NCI-H446 treated with DMSO at 0.1 percent for 48 hours (cell line): ENCODE measurements around the gene CGA.
A peak's percentile ranks its signal among the peaks of the same experiment; 100 is the strongest.

Experiments used
- DNase-seq: peaks from one replicate; lab custom pipeline; 2025; lab: John Stamatoyannopoulos, UW

The CGA gene

DNA sequence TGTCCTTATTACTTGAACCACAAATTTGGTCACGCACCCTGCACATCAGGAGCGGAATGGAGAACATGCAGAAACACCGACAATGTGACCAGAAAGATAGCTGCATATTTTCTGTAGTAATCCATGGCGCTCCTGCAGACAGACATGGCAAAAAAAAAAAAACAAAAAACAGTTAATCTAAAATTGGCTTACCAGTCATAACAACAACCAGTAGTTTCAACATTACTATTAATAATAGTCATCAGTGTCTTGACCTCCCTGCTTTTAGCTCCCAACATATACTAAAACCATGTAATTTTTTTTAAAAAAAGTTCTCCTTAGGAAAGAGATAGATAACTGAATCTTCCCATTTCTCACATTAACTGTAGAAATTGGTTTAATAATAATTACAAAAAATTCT lies 6.8 kb downstream of the CGA start:
- DNase-seq = no peak

DNA sequence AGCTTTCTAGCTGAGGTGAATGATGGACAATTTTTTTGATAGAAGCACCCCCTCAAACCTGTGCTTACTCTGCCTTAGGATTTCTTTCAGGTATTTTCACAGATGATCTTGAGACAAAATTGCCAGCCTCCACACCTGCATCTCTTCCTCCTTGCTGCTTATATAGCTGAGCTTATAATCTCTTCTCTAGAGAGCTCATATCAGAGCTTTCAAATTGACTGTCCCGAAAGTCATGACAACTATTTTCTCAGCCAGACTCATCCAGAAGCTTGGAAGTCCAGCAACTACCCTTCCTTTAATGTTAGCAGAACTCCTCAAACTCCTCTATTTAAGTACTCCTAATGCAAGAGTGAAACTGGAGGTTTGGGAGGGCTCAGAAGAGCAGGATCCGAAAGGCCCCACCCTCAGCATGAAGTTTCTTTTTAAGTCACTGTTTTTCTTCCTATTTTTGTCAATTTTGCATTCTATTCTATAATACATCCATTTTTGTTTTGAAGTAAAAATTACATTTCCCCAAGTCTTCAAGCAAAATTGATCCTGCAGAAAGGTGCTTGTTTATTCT lies 12.7 kb downstream of the CGA start:
- no peak for DNase-seq

DNA sequence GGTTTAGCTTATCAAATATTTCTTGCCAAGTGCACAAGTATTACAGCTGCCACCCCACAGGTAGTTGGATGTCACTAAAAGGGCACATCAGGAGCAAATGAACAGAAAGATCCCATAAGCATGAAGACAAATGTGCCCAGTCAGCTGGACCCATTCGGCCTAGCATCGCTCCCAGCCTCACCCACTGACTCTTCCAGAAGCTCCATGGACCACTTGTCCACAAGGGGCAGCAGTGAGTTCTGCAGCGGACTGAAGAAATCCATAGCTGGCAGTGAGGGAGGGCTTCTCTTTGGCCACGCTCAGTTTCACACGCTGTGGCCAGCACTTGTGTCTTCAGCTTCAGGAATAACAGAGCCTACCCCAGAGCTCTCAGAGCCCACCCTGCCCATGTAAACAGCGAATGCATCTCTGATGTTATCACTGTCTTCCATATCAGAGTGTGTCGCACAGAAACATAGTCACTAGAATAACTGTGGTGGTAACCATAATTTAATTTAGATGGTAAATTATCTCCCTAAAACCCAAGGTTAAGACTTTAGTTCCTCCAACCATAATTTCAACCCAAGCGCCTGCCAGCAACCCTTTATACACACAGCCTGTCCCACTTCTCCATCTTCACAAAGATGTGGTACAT lies 15.8 kb downstream of the CGA start:
- peak; percentile 3 for DNase-seq

DNA sequence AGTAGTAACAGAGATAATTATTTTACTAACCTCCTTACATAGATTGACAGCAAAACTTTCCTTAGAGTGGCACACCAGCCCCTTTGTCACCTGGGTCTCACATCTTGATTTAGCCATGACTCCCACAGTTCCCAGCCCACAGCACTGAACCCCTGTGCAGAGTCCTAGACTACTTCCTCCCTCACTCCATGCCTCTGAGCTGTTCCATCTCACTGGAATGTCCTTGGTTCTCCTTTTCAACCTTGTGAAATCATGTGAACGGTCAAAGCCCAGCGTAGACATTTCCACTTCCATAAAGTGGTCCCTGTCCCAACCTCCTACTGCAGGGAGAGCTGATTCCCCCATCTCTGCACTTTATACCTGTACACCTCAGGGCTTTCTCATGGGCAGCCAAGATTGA lies 19.7 kb downstream of the CGA start:
- no peak for DNase-seq

DNA sequence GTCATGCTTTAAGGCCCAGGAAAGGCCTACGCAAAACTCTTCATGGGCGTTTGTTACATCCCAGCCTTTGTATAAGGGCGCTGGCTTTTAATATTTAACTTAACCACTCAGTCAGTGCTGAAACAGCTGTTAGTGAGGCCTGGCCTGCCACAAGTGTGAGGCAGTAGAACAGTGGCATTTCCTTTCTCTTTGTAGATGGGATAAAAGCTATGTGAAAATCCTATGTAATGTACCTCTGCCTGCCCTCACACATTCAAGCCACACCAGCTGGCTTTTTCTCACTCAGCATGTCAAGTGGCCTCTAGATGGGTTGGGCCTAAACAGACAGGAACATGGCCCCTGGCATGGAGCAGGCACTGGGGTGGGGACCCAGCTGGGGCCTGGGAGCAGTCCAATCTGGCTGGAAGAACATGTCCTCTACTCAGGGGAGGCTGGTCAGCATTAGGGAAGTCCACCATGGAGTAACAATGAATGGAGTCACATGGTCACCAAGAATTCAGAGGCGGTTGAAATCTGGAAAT lies 20.7 kb downstream of the CGA start:
- no peak for DNase-seq

DNA sequence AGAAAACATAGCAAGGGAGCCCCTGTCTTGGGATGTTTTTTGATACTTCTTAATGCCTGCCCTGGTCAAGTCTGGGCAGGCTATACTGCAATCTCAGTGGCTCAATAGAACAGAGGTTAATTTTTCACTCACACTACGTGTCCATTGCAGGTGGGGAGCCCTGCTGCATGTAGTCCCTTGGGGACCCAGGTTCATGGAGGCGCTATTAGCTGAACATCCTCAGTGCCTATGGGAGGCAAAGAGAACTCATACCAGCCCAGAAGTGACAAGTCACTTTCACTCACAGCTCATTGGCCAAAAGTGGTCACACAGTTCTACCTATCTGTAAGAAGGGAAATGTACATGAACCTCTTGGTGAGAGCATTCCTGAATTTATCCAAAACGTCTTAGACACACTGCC lies 23.2 kb downstream of the CGA start:
- DNase-seq = no peak

DNA sequence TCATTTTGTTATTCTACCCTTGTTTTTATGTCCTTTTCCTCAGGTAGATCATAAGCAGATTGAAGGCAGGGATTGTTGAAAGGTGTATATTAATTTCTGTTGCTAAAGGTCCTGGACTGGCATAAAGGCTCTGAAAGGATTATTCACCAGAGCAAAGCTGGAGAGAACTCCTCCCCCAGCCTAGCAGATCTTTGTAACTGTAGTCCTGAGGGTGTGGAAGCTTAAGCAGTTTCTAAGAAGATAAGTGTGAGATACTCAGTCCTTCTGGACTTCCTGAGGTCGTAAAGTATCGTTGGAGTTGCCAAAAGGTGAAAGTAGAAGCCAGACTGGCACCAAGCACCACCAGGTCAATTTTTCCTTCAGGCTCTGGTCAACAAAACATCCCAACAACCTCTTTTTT lies 24.2 kb downstream of the CGA start:
- no peak for DNase-seq

DNA sequence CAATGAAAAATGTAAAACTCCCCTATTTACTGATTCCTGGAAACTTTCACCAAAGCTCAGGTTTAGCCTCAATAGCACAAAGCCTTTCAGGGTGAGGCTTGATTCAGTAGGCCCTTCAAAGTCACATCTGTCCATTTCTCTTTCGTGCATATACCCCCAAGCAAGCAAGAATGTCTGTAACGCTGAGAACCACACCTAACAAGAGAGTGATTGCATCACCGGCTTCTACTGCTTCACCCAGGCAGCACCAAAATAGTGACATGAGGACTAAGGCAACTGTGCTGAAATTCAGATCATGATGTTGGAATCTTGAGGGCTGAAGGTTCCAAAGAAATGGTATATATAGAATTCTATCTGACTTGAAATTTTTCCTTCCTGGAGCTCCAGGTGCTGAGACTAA lies 26.1 kb downstream of the CGA start:
- no peak for DNase-seq

DNA sequence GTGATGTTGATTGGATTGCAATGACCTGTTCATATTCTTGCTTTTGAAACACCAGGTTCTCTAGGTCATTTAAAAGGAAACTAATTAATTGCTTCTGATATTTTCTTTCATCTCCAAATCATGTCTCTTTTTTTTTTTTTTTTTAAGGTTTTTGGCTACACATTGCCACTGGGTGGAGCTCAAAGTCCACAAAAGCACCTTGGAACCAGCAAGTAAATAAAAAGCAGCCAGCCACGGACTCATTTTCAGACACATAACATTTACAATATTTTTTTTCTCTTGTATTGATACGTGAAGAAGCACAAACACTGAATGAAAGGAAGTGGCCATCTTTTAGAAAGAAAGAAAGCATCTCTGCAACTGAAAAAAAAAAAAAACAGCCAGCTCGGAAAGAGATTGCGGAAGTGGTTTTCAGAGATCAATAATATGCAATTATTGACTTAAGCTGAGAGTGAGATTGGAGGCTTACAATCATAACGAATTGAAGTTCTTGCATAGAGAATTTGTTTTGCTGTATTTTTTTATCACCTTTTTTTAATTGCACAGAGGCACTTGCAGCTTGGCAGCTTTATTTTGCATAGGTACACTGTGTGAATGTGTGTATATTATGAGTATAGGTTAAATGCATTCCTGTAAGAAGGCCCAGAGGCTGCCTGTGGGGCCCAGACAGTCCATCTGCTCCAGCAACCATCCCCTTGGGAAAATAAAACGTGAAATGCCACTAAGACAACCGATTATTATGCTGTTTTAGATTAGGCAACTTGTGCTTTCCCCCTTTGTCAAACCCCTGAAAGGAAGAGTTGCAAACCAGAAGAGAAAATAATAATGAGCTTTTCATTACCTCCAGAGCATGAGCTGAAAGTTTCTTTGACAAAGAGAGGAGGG lies 28.2 kb downstream of the CGA start:
- peak; percentile 24 for DNase-seq

DNA sequence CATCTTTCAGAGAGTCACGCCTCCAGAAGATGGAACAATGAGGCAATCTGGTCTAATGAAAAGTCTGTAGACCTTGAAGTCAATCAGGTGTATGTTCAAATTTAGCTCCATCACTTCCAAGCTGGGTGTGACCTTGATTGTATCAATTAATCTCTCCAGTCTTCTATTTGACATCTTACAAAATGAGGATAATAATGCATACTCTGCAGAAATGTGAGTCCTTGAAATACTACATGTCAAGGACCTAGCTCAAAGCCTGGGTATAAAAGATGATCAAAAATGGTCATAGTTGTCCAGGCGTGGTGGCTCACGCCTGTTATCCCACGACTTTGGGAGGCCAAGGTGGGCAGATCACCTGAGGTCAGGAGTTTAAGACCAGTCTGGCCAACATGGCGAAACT lies 29.8 kb downstream of the CGA start:
- no peak for DNase-seq

DNA sequence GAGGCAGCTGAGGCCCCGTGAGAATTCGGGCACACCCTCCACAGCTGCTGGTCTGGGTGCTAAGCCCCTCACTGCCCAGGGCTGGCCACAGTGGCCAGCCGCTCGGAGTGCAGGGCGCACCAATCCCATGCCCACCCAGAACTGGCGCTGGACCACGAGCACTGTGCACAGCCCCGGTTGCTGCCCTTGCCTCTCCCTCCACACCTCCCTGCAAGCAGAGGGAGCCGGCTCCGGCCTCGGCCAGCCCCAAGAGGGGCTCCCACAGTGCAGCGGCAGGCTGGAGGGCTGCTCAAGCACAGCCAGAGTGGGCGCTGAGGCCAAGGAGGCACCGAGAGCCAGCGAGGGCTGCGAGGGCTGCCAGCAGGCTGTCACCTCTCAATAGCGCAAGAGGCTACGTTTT lies 35.0 kb downstream of the CGA start:
- DNase-seq = no peak

DNA sequence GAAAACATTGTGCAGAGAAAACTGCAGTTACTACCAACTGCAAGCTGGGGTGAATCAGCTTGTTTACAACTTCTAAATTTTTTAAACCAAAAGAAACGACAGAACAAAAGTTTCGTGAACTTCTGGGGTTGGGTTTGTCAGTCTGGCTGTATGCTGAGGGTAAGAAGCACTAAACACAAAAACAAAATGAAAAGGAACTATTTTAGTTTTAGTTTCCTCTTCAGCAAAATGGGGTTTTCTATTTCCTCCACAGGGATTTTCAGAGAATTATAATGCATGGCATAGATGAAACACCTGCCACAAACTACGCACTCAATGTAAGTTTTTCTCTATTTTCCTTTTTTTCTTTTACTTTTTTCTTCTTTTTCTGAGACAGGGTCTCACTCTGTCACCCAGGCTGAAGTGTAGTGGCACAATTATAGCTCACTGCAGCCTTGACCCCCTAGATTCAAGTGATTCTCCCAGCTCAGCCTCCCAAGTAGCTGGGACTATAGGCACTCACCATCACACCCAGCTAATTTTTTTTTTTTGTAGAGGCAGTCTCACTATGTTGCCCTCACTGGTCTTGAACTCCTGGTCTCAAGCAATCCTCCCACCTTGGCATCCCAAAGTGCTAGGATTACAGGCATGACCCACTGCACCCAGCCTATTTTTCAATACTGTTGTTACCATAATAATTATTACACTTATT lies 40.6 kb downstream of the CGA start:
- no peak for DNase-seq

DNA sequence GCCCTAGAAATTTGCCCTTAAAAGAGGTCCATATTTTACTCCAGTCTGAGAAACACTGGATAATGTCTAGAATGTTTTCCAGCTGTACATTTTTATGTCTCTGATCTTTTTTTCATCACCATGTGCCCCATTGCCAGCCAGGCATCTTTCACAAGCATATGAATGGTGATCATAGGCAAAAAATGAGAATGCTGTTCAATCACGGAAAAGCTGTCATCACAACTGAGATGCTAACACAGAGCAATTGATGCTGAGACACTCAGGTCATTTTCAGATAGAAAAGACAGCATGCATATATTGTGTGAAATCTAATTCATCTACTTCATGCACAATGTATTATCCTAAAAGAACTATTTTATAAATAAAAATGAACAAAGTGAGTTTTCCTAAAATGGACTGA lies 41.6 kb downstream of the CGA start:
- no peak for DNase-seq

DNA sequence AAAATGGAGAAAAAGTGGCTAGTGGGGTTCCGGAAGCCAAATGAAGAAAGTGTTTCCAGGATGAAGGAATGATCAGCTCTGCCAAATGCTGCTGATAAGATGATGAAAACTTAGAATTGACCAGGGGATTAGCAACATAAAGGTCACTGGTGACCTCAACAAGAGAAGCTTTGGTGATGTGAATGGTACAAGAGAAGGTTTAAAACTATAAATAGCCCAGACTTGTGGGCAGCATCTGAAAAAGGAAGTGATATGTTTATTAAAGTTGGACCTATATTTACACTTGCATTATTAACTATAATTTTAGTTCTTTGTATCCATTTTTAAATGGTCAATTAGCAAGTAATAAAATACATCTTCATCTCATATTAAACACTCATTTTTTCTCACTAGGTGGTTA lies 45.1 kb downstream of the CGA start:
- DNase-seq = no peak

DNA sequence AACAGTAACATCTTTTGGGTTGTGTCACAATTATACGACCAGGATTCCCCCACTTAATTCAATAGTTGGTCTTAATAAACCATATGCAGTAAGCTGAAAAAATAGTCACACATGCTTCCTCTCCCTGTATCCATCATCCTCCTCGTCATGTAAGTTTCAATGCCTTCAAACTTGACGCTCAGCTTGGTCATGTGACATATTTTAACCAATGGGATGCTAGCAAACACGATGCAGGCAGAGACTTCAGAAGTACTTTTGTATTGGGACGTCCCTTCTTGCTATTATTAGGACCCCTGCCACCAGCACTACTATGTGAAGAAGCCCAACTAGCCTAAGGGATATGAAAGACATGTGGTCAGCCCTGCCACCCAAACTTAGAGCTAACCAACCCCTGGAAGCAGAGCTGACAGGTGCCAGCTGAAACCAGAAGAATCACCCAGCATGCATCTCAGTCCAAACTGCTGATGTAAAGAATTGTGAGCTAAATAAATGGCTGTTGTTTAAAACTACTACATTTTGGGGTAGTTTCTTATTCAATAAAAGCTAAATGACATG lies 49.3 kb downstream of the CGA start:
- DNase-seq = no peak

DNA sequence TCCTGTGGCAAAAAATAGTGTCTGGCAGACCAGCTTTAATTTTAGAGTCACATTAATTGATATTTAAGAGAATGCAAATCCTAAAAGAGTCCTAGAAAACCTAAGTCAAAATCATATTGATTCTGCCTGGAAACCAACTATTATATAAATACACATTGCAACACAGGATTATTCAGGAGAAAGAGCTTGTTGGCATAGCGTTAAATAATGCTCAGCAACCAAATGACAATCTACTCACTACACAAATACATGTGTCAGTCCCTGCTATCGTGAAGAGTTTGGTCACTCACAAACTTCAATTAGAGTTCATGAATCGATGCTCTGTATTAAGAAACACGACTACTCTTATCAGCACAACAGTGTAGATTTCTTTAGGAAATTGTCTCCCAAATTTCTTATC lies 54.2 kb downstream of the CGA start:
- no peak for DNase-seq
